Measurements from ENCODE around the gene TAF3.

The TAF3 gene

DNA sequence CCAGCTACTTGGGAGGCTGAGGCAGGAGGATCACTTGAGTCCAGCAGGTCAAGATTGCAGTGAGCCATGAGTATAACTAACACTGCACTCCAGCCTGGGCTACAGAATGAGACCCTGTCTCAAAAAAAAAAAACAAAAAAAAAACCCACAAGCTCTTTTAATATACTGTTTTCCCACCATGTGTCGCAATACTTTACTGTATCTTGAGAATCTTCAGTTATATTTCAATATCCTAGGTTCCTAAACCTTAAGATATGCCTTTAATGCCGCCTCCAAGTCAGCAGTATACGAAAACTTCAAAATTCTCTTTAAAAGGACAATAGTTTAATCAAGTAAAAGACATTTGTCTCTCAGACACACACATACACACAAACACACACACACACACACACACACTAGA, 62.8 kb downstream of the TAF3 start:
- DNase-seq = no peak

DNA sequence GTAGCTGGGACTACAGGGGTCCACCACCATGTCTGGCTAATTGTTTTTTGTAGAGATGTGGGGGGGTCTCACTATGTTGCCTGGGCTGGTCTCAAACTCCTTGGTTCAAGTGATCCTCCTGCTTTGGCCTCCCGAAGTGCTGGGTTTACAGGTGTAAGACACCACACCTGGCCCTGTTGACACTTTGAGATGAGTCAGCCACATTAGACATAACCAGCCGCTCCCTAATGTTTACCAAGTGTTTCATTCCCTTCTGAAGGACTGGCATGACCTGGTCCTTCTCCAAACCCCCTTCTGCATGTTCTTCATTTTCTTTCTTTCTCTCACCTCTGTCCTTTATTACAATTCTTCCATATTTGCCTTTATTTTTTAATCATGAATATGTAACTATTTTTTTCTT, 67.8 kb downstream of the TAF3 start:
- DNase-seq = no peak

DNA sequence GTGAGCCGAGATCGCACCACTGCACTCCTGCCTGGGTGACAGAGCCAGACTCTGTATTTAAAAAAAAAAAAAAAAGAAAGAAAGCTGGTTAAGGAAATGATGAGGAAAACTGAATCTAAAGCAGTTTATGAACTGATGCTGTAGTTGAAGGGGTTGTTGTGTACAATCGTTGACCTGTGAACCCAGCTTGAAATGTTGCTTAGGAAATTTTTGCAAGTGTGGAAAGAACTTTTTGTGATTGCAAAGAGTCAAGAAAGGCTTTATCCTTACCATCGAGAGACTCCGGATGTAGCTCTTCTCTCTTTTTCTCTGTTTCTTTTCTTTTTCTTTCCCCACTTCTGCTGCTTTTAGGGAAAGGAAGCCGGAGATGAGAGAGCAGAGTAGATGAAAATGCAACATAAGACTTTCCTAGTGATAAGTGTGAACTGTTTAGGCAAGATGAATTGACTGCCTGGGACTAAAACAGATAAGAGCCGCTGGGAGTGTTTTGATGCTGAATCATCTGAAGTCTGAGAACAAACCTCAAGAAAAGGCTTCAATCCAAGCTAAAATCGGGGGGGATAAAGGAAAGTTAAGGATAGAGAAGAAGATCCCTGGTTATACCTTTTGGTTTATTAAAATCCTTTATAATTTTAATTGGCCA, 69.0 kb downstream of the TAF3 start:
- no peak for DNase-seq

DNA sequence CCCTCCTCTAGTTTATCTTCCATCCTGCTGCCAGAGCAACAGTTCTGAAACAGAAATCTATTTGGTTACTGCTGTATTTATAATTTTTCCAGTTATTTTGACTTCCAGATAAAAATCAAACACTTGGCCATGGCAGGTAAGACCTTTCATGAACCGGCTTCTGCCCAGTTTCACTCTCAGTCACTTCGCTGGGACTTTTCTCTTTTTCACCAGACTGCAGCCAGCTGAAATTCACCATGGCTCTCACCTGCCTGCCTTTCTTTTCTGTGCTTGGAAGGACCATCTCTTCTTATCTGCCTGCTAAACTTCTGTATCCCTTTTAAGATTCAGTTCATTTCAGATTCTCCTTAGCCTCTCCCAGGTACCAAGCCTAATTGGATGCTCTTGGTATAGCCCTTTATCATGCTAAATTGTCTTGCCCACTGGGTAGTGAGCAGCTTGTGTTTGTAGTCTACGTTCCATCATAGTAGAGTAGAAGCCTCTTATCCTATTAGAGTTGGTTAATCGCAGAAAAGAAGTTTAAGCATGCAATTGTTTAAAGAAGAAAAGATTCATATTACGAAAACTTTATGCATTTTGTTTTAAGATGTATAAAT, 71.7 kb downstream of the TAF3 start:
- DNase-seq = no peak

DNA sequence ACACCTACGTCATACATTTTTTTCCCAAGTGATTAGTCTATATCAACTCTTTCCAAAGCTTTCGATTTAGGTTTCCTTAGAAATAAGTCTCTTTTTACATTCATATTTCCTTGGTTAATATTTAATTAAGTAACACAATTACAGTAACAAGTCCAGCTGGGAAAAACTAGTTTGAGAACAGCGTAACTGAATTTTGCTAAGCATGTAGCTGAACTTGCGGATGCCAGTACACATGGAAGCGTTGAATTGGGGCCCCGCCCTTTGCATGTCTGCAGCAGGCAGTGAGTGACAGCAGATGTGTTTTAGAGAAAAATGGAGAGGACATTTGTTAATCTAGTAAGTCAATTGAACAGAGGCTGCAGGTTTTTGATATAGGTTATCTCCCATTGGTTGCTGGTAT, 72.5 kb downstream of the TAF3 start:
- no peak for DNase-seq

DNA sequence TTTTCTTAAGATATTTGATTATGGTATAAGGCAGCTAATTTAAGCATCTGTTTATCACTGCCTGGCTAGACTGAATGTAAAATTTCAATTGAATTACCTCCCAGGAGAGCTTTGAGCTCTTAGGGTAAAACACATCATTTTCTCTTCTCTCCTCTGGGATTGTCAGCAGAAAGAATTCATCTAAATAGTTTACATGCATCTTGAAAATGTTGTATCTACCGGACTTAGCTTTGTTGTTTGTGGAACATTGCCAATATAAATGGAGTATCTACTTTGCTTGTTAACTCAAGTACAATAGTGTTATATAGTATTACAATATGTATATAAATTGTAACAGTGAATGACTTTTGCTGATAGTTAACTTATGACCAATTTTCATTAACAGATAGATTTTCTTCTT, 73.3 kb downstream of the TAF3 start:
- DNase-seq = no peak

DNA sequence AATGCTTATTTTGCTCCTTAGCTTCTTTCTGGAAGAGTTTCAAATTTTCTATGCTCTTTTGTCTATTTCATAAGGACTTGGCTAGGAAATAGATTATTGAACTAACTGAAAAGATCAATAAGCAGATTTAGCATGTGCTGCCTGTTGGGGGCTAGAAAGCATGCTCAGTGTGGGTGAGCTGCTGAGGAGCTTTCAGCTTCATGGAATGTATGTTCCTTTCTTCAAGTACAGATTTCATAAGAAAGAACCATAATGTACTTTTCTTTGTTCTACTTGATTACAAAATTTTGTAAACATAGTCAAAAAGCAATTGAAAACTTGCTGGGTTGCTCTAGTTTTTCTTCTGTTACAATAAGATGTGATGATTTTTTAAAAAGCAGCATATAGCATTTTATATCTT, 73.8 kb downstream of the TAF3 start:
- DNase-seq = no peak

DNA sequence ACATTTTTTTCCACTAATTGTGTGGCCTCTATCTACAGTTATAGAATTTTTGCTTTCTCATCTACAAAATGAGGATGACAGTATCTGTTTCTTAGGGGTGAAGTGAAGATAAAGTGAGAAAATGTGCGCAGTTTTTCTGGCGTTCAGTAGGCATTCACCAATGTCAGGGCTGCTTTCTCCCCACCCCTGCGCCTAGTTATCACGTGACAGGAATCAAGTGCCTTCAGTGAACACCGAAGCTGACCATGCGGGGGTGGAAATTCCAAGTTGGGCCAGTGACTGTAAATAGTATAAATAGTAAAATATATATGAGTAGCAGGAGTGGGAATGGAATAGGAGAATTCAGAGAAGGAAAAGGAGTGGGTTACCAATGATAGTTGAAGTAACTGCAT, 77.4 kb downstream of the TAF3 start:
- DNase-seq = no peak

DNA sequence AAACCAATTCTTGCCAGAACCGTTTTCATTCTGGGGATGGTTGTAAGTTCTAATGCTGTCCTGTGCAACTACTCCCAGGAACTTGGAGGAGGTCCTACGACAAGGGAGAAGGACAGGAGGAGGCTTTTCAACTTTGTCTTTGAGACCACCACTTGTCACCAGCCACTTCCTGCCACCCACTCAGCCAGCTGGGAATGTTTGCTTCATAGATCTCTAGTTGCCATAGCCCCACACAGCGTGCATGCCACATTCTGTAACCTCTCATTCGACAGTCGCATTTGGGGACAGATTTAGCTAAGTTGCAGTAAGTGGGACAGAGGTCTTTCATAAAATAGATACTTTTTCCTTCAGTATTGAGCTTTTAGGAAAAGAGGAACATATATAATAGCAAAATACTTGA, 78.0 kb downstream of the TAF3 start:
- DNase-seq = no peak

DNA sequence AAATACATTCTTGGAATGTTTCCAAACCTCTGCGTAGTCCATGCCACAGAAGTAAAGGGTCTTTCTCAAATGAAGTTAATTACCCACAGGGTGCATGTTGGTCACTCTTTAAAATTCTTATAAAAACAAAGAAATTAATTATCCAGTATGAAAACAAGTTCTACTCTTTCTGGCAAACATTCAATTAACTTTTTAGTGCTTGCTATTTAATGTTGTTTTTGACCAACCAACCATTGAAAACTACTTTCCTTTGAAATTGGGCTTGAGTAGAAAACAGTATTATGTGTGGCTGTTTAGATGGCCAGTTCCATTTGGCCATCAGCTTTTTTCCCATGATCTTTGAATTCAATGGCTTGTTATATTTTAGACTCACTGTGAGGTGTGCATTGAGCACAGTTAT, 83.0 kb downstream of the TAF3 start:
- DNase-seq = no peak

DNA sequence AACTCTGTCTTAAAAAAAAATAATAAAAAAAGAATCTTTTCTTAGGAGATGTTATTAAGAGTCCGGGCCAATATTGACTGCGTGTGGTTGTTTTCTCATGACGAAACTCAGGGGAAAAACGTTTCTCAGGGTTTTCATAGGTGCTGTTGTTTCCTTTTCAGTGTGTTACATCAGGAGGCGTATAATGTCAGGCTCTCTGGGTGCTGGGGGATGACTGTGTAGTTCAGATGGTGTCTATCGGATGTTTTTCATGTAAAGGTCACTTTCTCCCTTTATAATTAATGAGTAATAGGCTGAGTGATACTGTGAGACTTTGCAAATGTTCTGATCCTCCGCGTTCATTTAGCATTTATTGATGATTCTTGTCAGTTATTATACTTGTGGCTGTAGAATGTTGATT, 84.1 kb downstream of the TAF3 start:
- no peak for DNase-seq

DNA sequence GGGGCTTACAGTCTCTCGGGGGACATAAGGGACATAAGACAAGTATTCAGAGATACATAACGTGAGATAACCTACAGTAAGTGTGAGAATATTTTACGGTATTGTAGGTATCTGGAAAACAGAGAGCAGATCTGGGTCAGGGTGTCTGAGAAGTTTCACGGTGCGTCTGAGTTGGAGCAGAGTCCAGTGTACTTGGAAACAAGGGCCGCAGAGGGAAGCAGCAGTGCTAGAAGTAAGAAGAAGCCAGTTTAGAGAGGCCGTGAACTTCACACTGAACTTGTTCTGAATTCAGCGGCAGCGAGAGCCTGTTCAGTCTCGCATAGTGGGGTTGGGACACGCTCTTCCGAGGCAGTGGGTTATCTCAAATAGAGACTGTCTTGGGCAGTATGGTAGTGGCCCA, 85.5 kb downstream of the TAF3 start:
- DNase-seq = no peak

DNA sequence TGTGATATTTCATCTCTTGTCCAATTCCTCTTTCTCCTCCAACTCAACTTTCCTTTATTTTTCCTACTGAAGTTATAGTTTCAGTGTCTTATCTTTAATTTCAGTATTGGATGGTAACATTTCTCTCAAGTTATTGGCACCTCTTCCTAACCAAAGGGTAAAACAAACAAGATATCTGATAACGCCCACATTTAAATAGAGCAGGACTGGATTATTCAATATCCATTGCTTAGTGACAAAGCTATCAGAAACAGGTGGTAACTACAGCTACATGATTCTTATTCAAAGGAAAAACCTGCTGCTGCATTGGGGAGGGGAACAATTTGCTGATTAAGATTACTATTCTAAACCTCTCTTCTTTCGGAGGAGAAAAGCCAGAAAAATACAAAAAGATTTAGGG, 87.8 kb downstream of the TAF3 start:
- no peak for DNase-seq

DNA sequence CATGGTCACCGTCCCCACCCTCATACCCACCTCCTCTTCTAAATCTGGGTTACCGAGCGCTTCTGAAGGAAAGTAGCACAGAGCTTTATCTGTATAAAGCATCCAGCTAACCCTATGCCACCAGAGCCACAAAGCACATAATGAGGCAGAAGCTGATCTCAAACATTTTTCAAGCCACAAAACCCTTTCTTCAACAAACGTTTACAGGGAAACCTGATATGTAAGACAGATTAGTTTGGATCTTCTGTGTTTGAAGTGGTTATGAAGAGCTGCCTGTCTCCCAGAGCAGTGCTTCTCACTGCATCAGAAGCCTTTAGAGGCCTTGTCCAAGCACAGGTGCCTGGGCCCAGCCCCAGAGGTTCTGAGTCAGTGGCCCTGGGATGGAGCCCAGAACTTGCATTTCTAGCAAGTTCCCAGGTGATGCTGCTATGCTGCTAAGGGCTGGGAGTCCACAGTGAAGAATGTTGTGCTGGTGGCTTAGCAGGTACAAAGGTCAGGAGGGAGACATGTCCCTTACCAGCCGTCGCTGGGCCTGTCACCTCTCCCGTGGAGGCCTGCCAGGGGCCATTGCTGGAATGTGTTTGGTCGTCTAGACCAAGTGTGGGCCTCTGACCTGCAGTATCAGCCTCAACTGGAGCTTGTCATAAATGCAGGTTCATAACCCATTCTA, 90.4 kb downstream of the TAF3 start:
- no peak for DNase-seq

DNA sequence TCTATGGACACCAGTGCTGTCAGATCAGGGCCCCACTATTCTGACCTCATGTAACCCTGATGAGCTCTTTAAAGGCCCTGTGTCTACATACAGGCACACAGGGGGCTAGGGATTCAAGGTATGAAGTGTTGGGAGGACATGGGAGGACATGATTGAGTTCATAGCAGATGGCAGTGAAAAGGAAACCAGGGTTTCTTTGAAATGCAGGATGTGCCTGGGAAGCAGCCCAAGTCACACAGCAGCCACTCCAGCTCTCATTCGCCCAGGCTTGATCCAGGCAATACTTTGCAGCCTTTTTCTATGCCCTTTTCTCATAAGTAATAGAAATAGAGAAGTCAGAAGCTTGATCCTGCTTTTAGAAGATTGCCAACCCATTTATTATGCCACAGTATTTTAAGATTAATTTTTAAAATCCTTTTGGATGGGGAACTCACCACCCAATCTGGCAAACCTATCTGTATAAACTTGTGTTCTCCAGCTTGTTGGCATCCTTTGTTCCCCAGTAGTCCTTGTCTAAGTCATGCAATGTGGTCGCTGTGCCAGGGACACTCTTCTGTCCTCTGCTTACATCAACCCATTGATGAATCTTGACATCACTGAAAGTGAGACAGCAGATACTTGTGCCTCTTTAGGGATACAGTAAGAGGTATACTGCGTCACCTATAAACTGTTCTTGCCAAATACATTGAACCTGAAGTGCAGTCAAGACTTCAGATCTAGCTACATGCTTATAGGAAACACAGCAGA, 95.0 kb downstream of the TAF3 start:
- DNase-seq = no peak

DNA sequence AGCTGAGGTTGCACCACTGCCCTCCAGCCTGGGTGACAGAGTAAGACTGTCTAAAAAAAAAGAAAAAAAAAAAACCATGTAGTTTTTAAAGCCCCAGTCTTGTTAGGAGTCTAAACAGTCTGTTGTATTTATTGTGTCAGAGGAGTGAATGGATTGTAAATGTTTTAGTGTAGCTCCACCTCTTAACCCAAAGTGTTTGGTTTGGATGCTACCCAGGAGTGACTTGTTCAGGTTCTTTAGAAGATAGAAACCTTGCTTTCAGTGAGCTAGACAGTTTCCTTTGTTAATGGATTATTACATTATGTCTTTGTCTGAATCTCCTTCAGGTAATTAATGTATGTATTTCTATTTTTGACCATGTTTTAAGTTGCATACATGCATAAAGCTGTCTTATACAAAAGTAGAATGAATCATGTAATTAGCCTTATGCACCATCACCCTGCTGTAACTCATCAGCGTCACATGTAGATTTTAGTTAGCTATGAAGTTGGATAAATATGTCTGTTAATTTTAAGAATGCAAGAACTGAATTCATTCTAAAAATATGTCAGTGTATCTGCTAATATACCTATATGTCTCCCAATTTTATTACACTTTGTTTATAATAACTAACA, 97.7 kb downstream of the TAF3 start:
- DNase-seq = no peak

DNA sequence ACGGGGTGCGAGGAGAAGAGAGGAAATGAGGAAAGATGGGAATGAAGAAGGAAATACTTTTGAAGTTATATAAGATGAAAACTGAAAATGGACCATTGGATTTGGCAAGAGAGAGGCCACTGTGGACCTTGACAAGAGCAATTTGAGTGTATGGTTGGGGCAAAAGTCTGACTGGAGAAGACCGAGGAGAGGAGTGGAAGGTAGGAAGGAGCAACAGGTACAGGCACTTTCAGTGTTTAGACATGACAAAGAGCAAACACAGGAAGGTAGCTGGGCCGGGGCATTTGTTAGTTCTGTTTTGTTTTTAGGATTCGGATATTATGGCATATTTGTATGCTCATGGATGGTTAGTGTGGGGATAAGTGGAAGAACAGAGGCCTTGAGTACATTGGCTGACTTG, 99.4 kb downstream of the TAF3 start:
- DNase-seq = no peak

DNA sequence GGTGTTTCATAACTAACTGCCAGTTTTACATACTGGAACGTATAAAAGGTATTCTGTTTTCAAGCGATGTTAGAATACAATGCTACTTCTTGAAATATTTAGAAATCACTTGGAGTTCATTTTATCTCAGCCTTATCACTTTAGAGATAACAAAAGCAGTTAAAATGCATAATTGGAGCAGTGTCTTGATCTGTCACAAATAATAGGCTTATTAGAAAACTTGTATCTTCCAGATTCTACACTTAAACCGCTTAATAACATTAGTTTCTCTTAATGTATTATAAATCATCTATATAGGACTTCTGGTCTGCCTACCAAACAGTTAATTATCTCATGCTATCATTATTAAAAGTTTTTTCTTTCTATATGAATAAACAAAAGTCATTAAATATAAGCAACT, 104.4 kb downstream of the TAF3 start:
- no peak for DNase-seq

DNA sequence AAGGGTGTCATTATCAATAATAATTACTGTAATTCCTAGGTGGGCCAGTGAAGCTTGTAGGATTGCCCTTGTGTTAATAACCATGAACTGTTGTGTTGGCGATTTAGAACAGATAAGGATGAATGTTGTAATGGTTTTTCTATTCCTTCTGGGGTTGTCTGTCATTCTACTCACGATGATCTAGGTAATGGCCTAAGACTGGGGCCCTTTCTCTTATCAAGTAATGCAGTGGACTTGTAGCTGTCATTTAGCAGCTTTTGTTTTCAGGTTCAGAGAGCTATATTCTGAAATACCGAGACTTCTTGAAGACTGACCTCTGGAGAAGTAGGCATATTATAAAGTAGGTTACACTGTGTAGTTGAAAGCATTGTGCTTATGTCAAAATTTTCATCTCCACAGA, 110.2 kb downstream of the TAF3 start:
- DNase-seq = no peak

DNA sequence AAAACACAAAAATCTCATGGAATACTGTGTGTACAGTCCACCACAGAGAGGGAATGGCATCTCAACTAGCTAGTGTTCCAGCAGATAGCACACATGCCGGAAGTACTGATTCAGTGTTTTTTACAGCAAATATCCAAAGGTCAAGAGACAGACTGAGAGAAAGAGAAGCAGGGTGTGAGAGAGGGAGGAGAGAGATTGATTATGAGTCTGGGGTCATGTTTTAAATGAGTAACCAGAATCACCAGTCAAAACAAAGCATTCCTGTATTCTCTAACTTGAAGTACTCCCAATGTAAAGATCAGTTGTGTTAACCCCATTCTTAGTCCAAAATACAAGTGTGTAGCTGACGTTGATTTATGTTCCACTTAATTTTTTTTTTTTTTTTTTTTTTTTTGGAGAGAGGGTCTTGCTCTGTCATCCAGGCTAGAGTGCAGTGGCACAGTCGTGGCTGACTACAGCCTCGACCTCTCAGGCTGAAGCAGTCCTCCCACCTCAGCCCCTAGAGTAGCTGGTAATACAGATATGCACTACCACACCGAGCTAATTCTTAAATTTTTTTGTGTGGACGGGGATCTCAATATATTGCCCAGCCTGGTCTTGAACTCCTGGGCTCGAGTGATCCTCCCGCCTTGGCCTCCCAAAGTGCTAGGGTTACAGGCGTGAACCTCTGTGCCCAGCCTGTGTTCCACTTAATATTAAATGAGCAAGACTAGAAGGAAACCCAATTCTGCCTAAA, 114.2 kb downstream of the TAF3 start:
- DNase-seq = no peak

DNA sequence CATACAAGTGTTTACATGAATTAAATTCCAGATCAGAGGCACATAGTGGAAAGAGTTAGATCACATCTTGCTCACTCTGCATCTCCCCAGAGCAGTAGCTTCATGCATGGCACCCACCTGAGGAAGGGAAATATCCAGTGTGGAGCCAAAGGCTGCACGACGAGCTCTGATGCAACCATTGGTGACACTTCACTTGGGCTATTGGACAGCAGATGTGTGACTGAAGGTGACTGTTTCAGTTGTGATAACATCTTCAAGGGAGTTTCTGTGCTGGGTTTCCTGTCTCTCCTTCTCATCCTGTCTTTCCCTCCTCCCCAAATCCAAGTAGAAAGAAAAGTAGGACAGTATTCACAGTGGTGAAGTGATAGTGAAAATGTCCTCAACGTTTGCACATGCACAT, 115.0 kb downstream of the TAF3 start:
- DNase-seq = no peak

DNA sequence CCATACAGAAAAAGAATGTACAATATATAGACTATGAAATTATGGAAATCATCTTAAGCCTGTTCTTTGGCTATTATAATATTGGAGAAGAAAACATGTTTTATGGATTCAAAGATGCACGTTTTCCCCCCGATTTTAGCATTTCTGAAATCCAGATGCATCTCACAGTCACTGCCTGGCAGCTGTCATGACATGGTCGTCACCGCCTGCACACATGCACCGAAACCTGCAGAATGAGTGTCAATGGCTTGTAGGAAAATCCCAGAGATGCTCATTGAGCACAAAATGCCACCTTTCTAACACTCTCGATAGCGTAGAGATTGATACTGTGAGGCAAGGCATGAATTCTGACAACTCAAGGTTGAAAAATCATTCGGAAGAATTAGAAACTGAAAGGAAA, 115.5 kb downstream of the TAF3 start:
- no peak for DNase-seq
